ENCODE results near the gene LMO2.

Gene LMO2

GRCh38 chr11:33910958-33911339, 19.1 kb upstream of the LMO2 start:
- no peaks in the 10 kb centered on the region for H3K27me3 ChIP-seq (ENCODE audit: insufficient read depth, low read depth)

GRCh38 chr11:33910296-33910957, 18.6 kb upstream of the LMO2 start:
- Histone ChIP-seq H3K9ac (no peak overlapping the region), H3K4me1 (ENCODE audit: low read depth, poor library complexity, severe bottlenecking) (no peaks in the 10 kb centered on the region), H2AFZ (ENCODE audit: low read depth) (no peak overlapping the region), H3K79me2 (ENCODE audit: insufficient read depth, low read depth) (no peaks in the 10 kb centered on the region), H3K4me3 (IDR thresholded peaks at IDR 0.05; ENCODE audit: insufficient read depth, low read depth, low read length) (no peak overlapping the region), H3K27ac (no peak overlapping the region), H3K36me3 (ENCODE audit: insufficient read depth) (no peaks in the 10 kb centered on the region), H4K20me1 (ENCODE audit: insufficient read depth) (no peaks in the 10 kb centered on the region), H3K4me2 (no peak overlapping the region), H3K27me3 (ENCODE audit: insufficient read depth, low read depth) (no peaks in the 10 kb centered on the region)
- TF ChIP-seq CTCF (conservative IDR thresholded peaks at IDR 0.05; ENCODE audit: low read depth, low read length), result no peak

More at GRCh38 chr11:33910958-33911339, 19.1 kb upstream of the LMO2 start:
- no peaks in the 10 kb centered on the region for H3K4me1 ChIP-seq (ENCODE audit: low read depth, poor library complexity, severe bottlenecking)
- no peak overlapping the region for H3K27ac ChIP-seq
- H2AFZ ChIP-seq (ENCODE audit: low read depth), result no peak overlapping the region
- H3K4me3 ChIP-seq (IDR thresholded peaks at IDR 0.05; ENCODE audit: insufficient read depth, low read depth, low read length), result no peak overlapping the region
- H3K36me3 ChIP-seq (ENCODE audit: insufficient read depth), result no peaks in the 10 kb centered on the region
- no peaks in the 10 kb centered on the region for H4K20me1 ChIP-seq (ENCODE audit: insufficient read depth)
- H3K9ac ChIP-seq, result no peak overlapping the region
- no peak overlapping the region for H3K4me2 ChIP-seq
- TF ChIP-seq CTCF (conservative IDR thresholded peaks at IDR 0.05; ENCODE audit: low read depth, low read length), result no peak
- H3K79me2 ChIP-seq (ENCODE audit: insufficient read depth, low read depth), result no peaks in the 10 kb centered on the region

GRCh38 chr11:33909552-33909951, 17.7 kb upstream of the LMO2 start:
- H3K36me3 ChIP-seq (ENCODE audit: insufficient read depth), result no peaks in the 10 kb centered on the region
- no peak overlapping the region for H3K9ac ChIP-seq
- no peaks in the 10 kb centered on the region for H3K27me3 ChIP-seq (ENCODE audit: insufficient read depth, low read depth)
- H3K4me3 ChIP-seq (IDR thresholded peaks at IDR 0.05; ENCODE audit: insufficient read depth, low read depth, low read length), result no peak overlapping the region
- H4K20me1 ChIP-seq (ENCODE audit: insufficient read depth), result no peaks in the 10 kb centered on the region
- H3K4me1 ChIP-seq (ENCODE audit: low read depth, poor library complexity, severe bottlenecking), result no peaks in the 10 kb centered on the region
- H2AFZ ChIP-seq (ENCODE audit: low read depth), result no peak overlapping the region
- no peak overlapping the region for H3K4me2 ChIP-seq
- H3K79me2 ChIP-seq (ENCODE audit: insufficient read depth, low read depth), result no peaks in the 10 kb centered on the region
- no peak for TF ChIP-seq CTCF (conservative IDR thresholded peaks at IDR 0.05; ENCODE audit: low read depth, low read length)
- H3K27ac ChIP-seq, result no peak overlapping the region

GRCh38 chr11:33909150-33909549, 17.3 kb upstream of the LMO2 start:
- Histone ChIP-seq H3K4me1 (ENCODE audit: low read depth, poor library complexity, severe bottlenecking) (no peaks in the 10 kb centered on the region), H3K4me3 (IDR thresholded peaks at IDR 0.05; ENCODE audit: insufficient read depth, low read depth, low read length) (no peak overlapping the region), H3K9ac (no peak overlapping the region), H3K36me3 (ENCODE audit: insufficient read depth) (no peaks in the 10 kb centered on the region), H2AFZ (ENCODE audit: low read depth) (no peak overlapping the region), H3K27ac (no peak overlapping the region), H3K4me2 (no peak overlapping the region), H4K20me1 (ENCODE audit: insufficient read depth) (no peaks in the 10 kb centered on the region), H3K27me3 (ENCODE audit: insufficient read depth, low read depth) (no peaks in the 10 kb centered on the region), H3K79me2 (ENCODE audit: insufficient read depth, low read depth) (no peaks in the 10 kb centered on the region)
- no peak for TF ChIP-seq CTCF (conservative IDR thresholded peaks at IDR 0.05; ENCODE audit: low read depth, low read length)
